Measurements from ENCODE around the gene FLOT1.

Gene FLOT1

GRCh38 chr6:30769088-30769852, 26.8 kb upstream of the FLOT1 start (continued):
- TF ChIP-seq KLF17 (tag by site-specific recombination; IDR thresholded peaks at IDR 0.05) = peak; percentile 91
- TF ChIP-seq OSR2 (tag by site-specific recombination; IDR thresholded peaks at IDR 0.05) = peak; percentile 72
- no peak for TF ChIP-seq ZNF707 (tag by site-specific recombination; IDR thresholded peaks at IDR 0.05)
- TF ChIP-seq ZNF341 (tag by site-specific recombination; IDR thresholded peaks at IDR 0.05; ENCODE audit: low read depth) = no peak
- no peak for TF ChIP-seq ZNF169 (tag by site-specific recombination; IDR thresholded peaks at IDR 0.05)
- peak; percentile 94 for TF ChIP-seq INSM2 (tag by site-specific recombination; IDR thresholded peaks at IDR 0.05)
- no peak for TF ChIP-seq ZNF239 (tag by site-specific recombination; IDR thresholded peaks at IDR 0.05)
- no peak for TF ChIP-seq PRDM2 (tag by site-specific recombination; IDR thresholded peaks at IDR 0.05; ENCODE audit: borderline replicate concordance)
- no peak for TF ChIP-seq ZNF157 (tag by site-specific recombination; IDR thresholded peaks at IDR 0.05)
- TF ChIP-seq ZNF146 (tag by site-specific recombination; IDR thresholded peaks at IDR 0.05) = no peak
- no peak; the same call in 1 of the 2 replicates for TF ChIP-seq ZNF335 (tag by site-specific recombination; conservative IDR thresholded peaks at IDR 0.05)
- no peak for TF ChIP-seq ZNF777 (tag by site-specific recombination; IDR thresholded peaks at IDR 0.05; ENCODE audit: borderline replicate concordance)
- no peak for TF ChIP-seq GLI2 (tag by site-specific recombination; IDR thresholded peaks at IDR 0.05; ENCODE audit: borderline replicate concordance, low read depth)
- TF ChIP-seq PATZ1 (tag by site-specific recombination; IDR thresholded peaks at IDR 0.05) = peak; percentile 95
- TF ChIP-seq ZBTB6 (tag by site-specific recombination; IDR thresholded peaks at IDR 0.05) = no peak
- no peak for TF ChIP-seq ZNF530 (tag by site-specific recombination; IDR thresholded peaks at IDR 0.05; ENCODE audit: low read depth)
- TF ChIP-seq KLF10 (tag by site-specific recombination; IDR thresholded peaks at IDR 0.05) = no peak; the same call in 1 of the 2 replicates
- TF ChIP-seq ZNF585B (tag by site-specific recombination; IDR thresholded peaks at IDR 0.05) = no peak
- TF ChIP-seq ZNF544 (tag by site-specific recombination; IDR thresholded peaks at IDR 0.05) = no peak
- no peak for TF ChIP-seq ZNF423 (tag by site-specific recombination; IDR thresholded peaks at IDR 0.05)
- TF ChIP-seq HOXA7 (CRISPR knock-in tag; IDR thresholded peaks at IDR 0.05; ENCODE audit: borderline replicate concordance) = no peak
- no peak for TF ChIP-seq ZNF362 (tag by site-specific recombination; IDR thresholded peaks at IDR 0.05)
- TF ChIP-seq ZNF600 (tag by site-specific recombination; IDR thresholded peaks at IDR 0.05) = peak; percentile 73
